Mesendoderm (in vitro differentiated cells): ENCODE results near the gene CD300C.

Experiments
- DNase-seq: peaks from one replicate; pipeline ENCODE4 v3.0.0; 2013
- H2AK5ac ChIP-seq: 2 replicates; pipeline ENCODE4 v1.6.1; 2013; ENCODE audit warnings: low read length, inconsistent platforms
- H2BK120ac ChIP-seq: 2 replicates; pipeline ENCODE4 v1.6.1; 2013; ENCODE audit warnings: low read depth, mild to moderate bottlenecking, low read length, moderate library complexity, mixed read lengths
- H2BK15ac ChIP-seq: replicated peaks from 2 replicates; pipeline ENCODE4 v1.6.1; 2013; ENCODE audit warnings: low read depth, mild to moderate bottlenecking, moderate library complexity
- H2BK5ac ChIP-seq: 2 replicates; pipeline ENCODE4 v1.6.1; 2013; ENCODE audit warnings: low read length, inconsistent platforms
- H3K18ac ChIP-seq: 2 replicates; pipeline ENCODE4 v1.6.1; 2013; ENCODE audit warnings: mild to moderate bottlenecking, low read length, mixed read lengths
- H3K23ac ChIP-seq: one replicate; pipeline ENCODE4 v1.6.1; 2013; ENCODE audit warnings: low read length
- H3K27ac ChIP-seq: 2 replicates; pipeline ENCODE4 v1.5.1; 2013; ENCODE audit warnings: low read depth, mild to moderate bottlenecking, inconsistent platforms, low read length, moderate library complexity
- H3K27me3 ChIP-seq: 2 replicates; pipeline ENCODE4 v1.6.1; 2013; ENCODE audit warnings: low read length, control low read depth, mild to moderate bottlenecking, inconsistent platforms; ENCODE audit not compliant: insufficient read depth, poor library complexity
- H3K36me3 ChIP-seq: 2 replicates; pipeline ENCODE4 v1.6.1; 2013; ENCODE audit warnings: low read length, inconsistent platforms; ENCODE audit not compliant: control insufficient read depth, insufficient read depth
- H3K4ac ChIP-seq: one replicate; pipeline ENCODE4 v1.6.1; 2013; ENCODE audit warnings: low read depth, mild to moderate bottlenecking, low read length, moderate library complexity
- H3K4me1 ChIP-seq: 2 replicates; pipeline ENCODE4 v1.6.1; 2013; ENCODE audit warnings: low read depth, low read length, inconsistent platforms; ENCODE audit not compliant: control insufficient read depth
- H3K4me2 ChIP-seq: 2 replicates; pipeline ENCODE4 v1.6.1; 2013; ENCODE audit warnings: low read length
- H3K4me3 ChIP-seq: 2 replicates; pipeline ENCODE4 v1.5.1; 2013; ENCODE audit warnings: mild to moderate bottlenecking, low read length
- H3K56ac ChIP-seq: one replicate; pipeline ENCODE4 v1.6.1; 2013; ENCODE audit warnings: low read length
- H3K79me1 ChIP-seq: 2 replicates; pipeline ENCODE4 v1.6.1; 2013; ENCODE audit warnings: low read length, inconsistent platforms
- H3K79me2 ChIP-seq: 2 replicates; pipeline ENCODE4 v1.6.1; 2013; ENCODE audit warnings: mild to moderate bottlenecking, low read length; ENCODE audit not compliant: control insufficient read depth, insufficient read depth
- H3K9ac ChIP-seq: 2 replicates; pipeline ENCODE4 v1.6.1; 2013; ENCODE audit warnings: low read length, inconsistent platforms
- H4K5ac ChIP-seq: one replicate; pipeline ENCODE4 v1.6.1; 2013; ENCODE audit warnings: low read length
- H4K8ac ChIP-seq: one replicate; pipeline ENCODE4 v1.6.1; 2013; ENCODE audit warnings: low read depth, mild to moderate bottlenecking, control low read depth, low read length, moderate library complexity
- WGBS: extraction: QIAGEN DNeasy Blood & Tissue Kit; methylation state at CpG from one replicate; pipeline ENCODE4 v1.1.7; 2013; ENCODE audit warnings: low lambda C conversion rate, missing lambda C conversion rate; ENCODE audit not compliant: insufficient coverage; ENCODE audit errors: extremely low coverage; 5-methylcytosine and 5-hydroxymethylcytosine counted together

The CD300C gene

DNA sequence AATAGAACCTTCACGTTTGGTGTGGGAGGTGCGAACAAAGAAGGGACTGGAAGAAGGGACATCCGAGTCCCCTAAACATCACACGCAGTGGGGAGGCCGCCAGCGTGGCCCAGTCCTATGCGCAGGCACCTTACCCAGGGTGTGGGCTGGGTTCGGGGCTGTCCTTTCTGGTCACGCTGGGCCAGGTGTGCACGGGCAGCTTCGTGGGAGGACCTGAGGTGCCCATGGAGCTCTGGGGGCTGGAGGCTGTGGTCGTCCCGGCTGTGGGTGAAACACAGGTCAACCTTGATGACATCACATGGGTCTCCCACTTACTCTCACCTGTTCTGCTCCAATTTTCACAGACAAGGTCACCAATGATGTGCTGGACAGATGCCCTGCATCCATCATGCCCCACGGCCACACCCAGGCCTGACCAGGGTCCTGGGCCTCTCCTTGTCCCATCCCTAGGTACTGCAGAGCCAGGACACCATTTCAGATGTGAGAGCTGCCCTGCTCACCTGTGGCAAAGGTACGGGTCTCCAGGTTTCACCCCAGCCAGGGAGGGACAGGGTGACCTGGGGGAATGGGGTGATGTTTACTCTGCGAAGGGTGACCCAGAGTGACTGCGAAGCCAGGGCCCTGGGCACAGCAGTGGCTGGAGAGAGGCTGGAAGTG, 3.1 kb downstream of the CD300C start:
- Histone ChIP-seq H2BK5ac (no peak overlapping the region), H3K27ac (no peak overlapping the region), H3K23ac (no peak overlapping the region), H3K36me3 (no peaks in the 10 kb centered on the region), H3K56ac (no peak overlapping the region), H3K27me3 (no peaks in the 10 kb centered on the region), H4K8ac (no peak overlapping the region), H3K9ac (no peak overlapping the region), H3K4ac (no peak overlapping the region), H3K18ac (no peak overlapping the region), H3K4me3 (no peak overlapping the region), H2BK120ac (no peak overlapping the region), H4K5ac (no peak overlapping the region), H2AK5ac (no peak overlapping the region), H3K79me2 (no peaks in the 10 kb centered on the region), H3K79me1 (no peaks in the 10 kb centered on the region), H2BK15ac (no peak overlapping the region), H3K4me2 (no peak overlapping the region), H3K4me1 (no peaks in the 10 kb centered on the region)
- no peak for DNase-seq
- WGBS, result no CpG with 5 or more reads among the region's 17 CpGs

DNA sequence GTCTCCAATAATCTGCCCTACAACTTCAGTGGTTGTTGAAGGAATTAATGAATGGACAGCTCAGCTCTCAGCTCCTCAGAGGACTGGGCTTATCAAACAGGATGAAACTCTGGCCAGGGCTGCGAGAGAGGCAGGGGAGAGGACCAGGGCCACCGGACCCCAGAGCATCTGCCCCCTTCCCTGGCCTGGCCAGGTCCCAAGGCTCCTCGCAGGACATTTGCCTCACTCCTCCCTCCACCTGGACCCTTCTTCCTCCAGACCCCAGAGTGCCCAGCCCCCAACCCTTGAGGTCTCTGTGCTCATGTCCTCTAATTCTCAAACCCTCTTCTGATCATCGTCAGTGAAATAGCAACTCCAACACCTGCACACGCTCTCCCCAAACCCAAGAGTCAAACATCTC, 3.7 kb downstream of the CD300C start:
- Histone ChIP-seq H3K4me1 (no peaks in the 10 kb centered on the region), H4K8ac (no peak overlapping the region), H3K56ac (no peak overlapping the region), H3K36me3 (no peaks in the 10 kb centered on the region), H2BK120ac (no peak overlapping the region), H2AK5ac (no peak overlapping the region), H3K4me3 (no peak overlapping the region), H3K9ac (no peak overlapping the region), H3K4ac (no peak overlapping the region), H3K18ac (no peak overlapping the region), H3K4me2 (no peak overlapping the region), H3K79me2 (no peaks in the 10 kb centered on the region), H2BK5ac (no peak overlapping the region), H3K23ac (no peak overlapping the region), H4K5ac (no peak overlapping the region), H3K27ac (no peak overlapping the region), H3K27me3 (no peaks in the 10 kb centered on the region), H2BK15ac (no peak overlapping the region), H3K79me1 (no peaks in the 10 kb centered on the region)
- whole genome bisulfite sequencing, result no CpG with 5 or more reads among the region's 5 CpGs
- no peak for DNase-seq

DNA sequence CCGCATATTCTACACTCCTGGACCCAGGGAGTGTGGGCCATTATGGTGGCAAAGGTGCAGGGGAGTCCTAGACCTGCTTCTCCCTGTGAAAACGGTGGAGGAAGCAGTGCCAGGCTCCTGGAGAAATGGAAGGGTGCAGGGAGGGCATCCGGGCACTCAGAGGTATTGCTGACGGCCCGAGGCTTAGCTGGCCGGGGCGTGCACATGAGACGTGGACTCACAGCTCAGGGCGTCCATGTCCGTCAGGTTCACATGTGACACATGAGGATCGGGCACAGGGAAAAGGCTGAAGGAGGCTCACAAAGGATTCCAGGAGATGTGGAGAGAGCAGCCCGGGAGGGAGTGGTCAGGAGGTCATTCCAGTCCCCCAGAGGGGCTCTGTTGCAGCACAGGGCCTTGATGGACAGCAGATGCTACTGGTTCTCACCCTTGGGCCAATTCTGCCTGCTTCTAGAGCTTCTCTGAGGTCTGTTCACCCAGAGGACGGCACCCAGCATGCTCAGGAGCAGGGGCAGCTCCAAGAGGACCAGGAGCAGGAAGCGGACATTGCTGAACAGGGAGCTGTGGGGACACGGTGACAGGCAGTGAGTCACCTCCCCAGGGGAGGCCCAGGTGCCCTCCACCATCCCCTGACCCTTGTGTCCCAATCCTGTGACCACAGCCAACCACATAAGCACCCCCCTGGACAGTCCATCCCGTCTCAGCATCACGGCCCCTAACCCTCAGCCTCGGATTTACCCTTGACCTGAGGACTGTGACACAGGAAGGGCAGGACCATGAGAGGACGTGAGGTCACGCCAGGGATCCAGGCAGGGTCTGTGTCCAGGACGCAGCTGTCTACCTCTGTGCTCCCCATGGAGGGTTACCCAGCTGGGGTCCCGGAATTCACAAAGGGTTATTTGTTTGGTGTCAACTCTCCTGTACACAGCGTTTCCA, 4.5 kb downstream of the CD300C start:
- no peak overlapping the region for H3K18ac ChIP-seq
- no peak overlapping the region for H2BK15ac ChIP-seq
- H2AK5ac ChIP-seq, result no peak overlapping the region
- no CpG with 5 or more reads among the region's 23 CpGs for WGBS
- H3K4ac ChIP-seq, result no peak overlapping the region
- no peak overlapping the region for H4K5ac ChIP-seq
- no peaks in the 10 kb centered on the region for H3K27me3 ChIP-seq
- no peaks in the 10 kb centered on the region for H3K36me3 ChIP-seq
- H4K8ac ChIP-seq, result no peak overlapping the region
- H3K4me2 ChIP-seq, result no peak overlapping the region
- no peak overlapping the region for H3K23ac ChIP-seq
- H3K9ac ChIP-seq, result no peak overlapping the region
- H3K79me2 ChIP-seq, result no peaks in the 10 kb centered on the region
- no peak overlapping the region for H3K4me3 ChIP-seq
- no peak for DNase-seq
- no peak overlapping the region for H2BK120ac ChIP-seq
- H3K79me1 ChIP-seq, result no peaks in the 10 kb centered on the region
- H3K27ac ChIP-seq, result no peak overlapping the region
- H2BK5ac ChIP-seq, result no peak overlapping the region
- H3K4me1 ChIP-seq, result no peaks in the 10 kb centered on the region
- no peak overlapping the region for H3K56ac ChIP-seq

DNA sequence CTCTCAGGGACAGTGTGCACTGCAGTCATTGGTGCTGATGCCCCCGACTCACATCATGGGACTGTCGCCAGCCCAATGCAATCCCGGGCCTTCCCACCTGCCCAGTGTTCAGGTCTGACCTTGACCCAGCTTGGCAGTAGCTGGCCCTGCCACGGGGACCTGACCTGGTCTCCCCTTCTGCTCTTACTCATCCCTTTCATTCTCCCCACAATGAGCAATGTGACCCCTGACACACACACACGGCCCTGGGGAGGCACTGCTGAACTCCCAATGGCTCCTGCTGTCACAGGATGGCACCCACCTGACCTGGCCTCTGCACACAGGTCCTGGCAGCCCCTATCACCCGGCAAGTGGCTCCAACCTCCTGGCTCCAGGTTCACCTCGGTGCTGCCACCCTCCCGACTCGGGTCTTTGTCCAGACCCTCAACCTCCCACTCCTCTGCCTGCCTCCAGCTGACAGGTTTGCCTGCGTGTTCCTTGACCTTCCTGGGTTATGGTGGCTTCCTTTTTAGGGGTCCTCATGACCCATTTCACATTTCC, 6.6 kb downstream of the CD300C start:
- no CpG with 5 or more reads among the region's 10 CpGs for WGBS
- no peak overlapping the region for H3K4me3 ChIP-seq

DNA sequence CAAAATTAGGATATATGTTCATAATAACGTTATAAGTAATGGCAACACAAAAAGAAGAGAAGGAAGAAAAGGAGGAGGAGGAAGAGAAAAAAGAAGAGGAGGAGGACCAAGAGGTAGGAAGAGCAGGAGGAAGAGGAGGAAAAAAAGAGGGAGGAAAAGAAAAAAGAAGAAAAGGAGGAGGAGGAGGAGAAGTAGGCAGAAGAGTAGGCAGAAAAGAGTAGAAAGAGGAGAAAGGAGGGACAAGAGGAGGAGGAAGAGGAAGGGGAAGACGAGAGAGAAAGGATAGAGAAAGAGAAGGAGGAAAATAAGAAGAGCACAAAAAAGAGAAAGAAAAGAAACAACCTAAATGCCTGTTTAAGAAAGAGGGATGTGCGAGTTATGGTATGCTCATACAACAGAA, 9.0 kb downstream of the CD300C start:
- no peak overlapping the region for H3K23ac ChIP-seq
- H3K27ac ChIP-seq, result no peak overlapping the region
- H3K4ac ChIP-seq, result no peak overlapping the region
- H3K79me2 ChIP-seq, result no peaks in the 10 kb centered on the region
- no peak overlapping the region for H2AK5ac ChIP-seq
- no peak for DNase-seq
- no peak overlapping the region for H4K5ac ChIP-seq
- no peak overlapping the region for H3K56ac ChIP-seq
- no peak overlapping the region for H3K4me2 ChIP-seq
- no CpG with 5 or more reads among the region's 3 CpGs for WGBS
- no peak overlapping the region for H2BK15ac ChIP-seq
- H4K8ac ChIP-seq, result no peak overlapping the region
- H3K4me1 ChIP-seq, result no peaks in the 10 kb centered on the region
- no peak overlapping the region for H3K4me3 ChIP-seq
- H3K18ac ChIP-seq, result no peak overlapping the region
- no peaks in the 10 kb centered on the region for H3K36me3 ChIP-seq
- H3K79me1 ChIP-seq, result no peaks in the 10 kb centered on the region
- H3K27me3 ChIP-seq, result no peaks in the 10 kb centered on the region
- no peak overlapping the region for H2BK5ac ChIP-seq
- H2BK120ac ChIP-seq, result no peak overlapping the region
- H3K9ac ChIP-seq, result no peak overlapping the region

More for the DNA sequence above, 6.6 kb downstream of the CD300C start:
- Histone ChIP-seq H3K4ac (no peak overlapping the region), H2BK5ac (no peak overlapping the region), H3K27ac (no peak overlapping the region), H4K8ac (no peak overlapping the region), H2BK120ac (no peak overlapping the region), H3K36me3 (no peaks in the 10 kb centered on the region), H4K5ac (no peak overlapping the region), H2BK15ac (no peak overlapping the region), H3K56ac (no peak overlapping the region), H3K4me1 (no peaks in the 10 kb centered on the region), H3K9ac (no peak overlapping the region), H3K18ac (no peak overlapping the region), H3K23ac (no peak overlapping the region), H3K4me2 (no peak overlapping the region), H3K79me1 (no peaks in the 10 kb centered on the region), H2AK5ac (no peak overlapping the region), H3K79me2 (no peaks in the 10 kb centered on the region), H3K27me3 (no peaks in the 10 kb centered on the region)
- DNase-seq, result no peak
